GM15510 (cell line): ENCODE results near the gene LZTS2.

ENCODE experiments used
- POLR2A ChIP-seq: IDR thresholded peaks from 3 replicates; pipeline ENCODE4 v1.6.1; 2011; ENCODE audit warnings: borderline replicate concordance; ENCODE audit not compliant: insufficient read length; ENCODE audit errors: extremely low read depth

Gene LZTS2

GRCh38 chr10:101000127-101000914 lies 713 bp downstream of the LZTS2 start:
- no peak for TF ChIP-seq POLR2A

GRCh38 chr10:101000915-101001658 lies 1.5 kb downstream of the LZTS2 start:
- no peak for TF ChIP-seq POLR2A

- no peak for TF ChIP-seq POLR2A
These were observed 2.0 kb downstream of the LZTS2 start for GRCh38 chr10:101001659-101002035.

- no peak for TF ChIP-seq POLR2A
These were observed 2.8 kb downstream of the LZTS2 start for GRCh38 chr10:101002456-101002855.

- no peak for TF ChIP-seq POLR2A
These were observed 4.1 kb downstream of the LZTS2 start for GRCh38 chr10:101003639-101004206.

GRCh38 chr10:101005361-101005760 lies 5.8 kb downstream of the LZTS2 start:
- TF ChIP-seq POLR2A, result no peak

- no peak for TF ChIP-seq POLR2A
These were observed 6.4 kb downstream of the LZTS2 start for GRCh38 chr10:101005869-101006567.

GRCh38 chr10:101006593-101007098 lies 7.0 kb downstream of the LZTS2 start:
- no peak for TF ChIP-seq POLR2A

- no peak for TF ChIP-seq POLR2A
These were observed 7.6 kb downstream of the LZTS2 start for GRCh38 chr10:101007099-101007711.

GRCh38 chr10:101007915-101008822 lies 8.6 kb downstream of the LZTS2 start:
- no peak for TF ChIP-seq POLR2A

- no peak for TF ChIP-seq POLR2A
These were observed 9.3 kb downstream of the LZTS2 start for GRCh38 chr10:101008823-101009423.

GRCh38 chr10:101010329-101010728 lies 10.7 kb downstream of the LZTS2 start:
- TF ChIP-seq POLR2A, result no peak

- no peak for TF ChIP-seq POLR2A
These were observed 12.2 kb downstream of the LZTS2 start for GRCh38 chr10:101011517-101012423.
